Stimulated activated CD8-positive, alpha-beta memory T cell treated with anti-CD3 and anti-CD28 coated beads, Interleukin-15, amount 100 ng/mL, for 24 hours (primary cell): Measurements from ENCODE around the gene LARP4B.

ENCODE experiments used
- DNase-seq: peaks from one replicate; pipeline ENCODE4 v3.0.0-alpha.2; 2020; ENCODE audit warnings: low read depth

LARP4B gene

GRCh38 chr10:767794-768193 is 163.7 kb downstream of the LARP4B start:
- no peak for DNase-seq

DNA sequence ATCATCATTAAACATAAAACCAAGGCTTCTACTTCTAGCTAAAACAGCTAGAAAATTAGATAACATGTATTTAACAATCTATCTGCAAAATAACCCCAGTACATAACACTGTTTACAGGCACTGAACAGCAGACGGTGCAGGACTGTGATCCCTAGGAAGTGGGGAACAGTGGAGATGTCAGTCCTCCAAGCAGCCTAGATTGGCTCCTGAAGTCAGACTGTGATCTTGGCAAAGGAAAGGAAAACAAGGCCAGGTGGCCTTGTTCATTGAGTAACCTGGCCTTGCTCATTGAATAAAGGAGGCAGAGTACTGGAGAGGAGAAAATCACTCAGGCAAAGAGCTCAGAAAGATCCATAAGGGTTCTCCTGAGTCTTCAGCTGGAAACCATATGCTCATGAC is 164.3 kb downstream of the LARP4B start:
- DNase-seq: no peak

GRCh38 chr10:761376-761775 is 170.1 kb downstream of the LARP4B start:
- no peak for DNase-seq

DNA sequence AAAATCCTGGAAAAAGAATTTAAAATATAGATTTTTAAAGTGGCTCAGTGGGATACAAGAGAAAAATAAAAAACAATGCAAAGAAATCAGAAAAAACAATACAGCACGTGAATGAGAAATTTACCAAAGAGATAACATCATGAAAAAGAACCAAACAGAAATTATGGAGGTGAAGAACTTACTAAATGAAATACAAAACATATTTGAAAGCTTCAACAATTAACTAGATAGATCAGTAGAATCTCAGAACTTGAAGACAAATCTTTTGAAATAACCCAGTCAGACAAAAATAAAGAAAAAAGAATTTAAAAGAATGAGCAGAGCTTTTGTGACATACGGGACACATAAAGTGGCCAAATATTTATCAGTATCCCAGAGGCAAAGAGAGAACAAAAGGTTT is 170.9 kb downstream of the LARP4B start:
- no peak for DNase-seq

- DNase-seq: no peak
Observed at GRCh38 chr10:759898-760477, 171.5 kb downstream of the LARP4B start.
